GM12864 (cell line): ENCODE data around the gene ICAM5.
"Not testable (repeated sequence)": the region's sequence is repeated elsewhere in the genome, so short reads cannot be mapped to it uniquely, and the experiment has no call there.

ENCODE experiments used
- DNase-seq: peaks from one replicate; pipeline ENCODE4 v3.0.0-alpha.2; 2011; ENCODE audit warnings: low read depth
- H3K4me3 ChIP-seq: 2 replicates; pipeline ENCODE4 v1.5.1; 2011; ENCODE audit warnings: mild to moderate bottlenecking, low read depth, low read length, control low read depth
- CTCF ChIP-seq: IDR thresholded peaks from 2 replicates; pipeline ENCODE4 v1.5.1; 2011; ENCODE audit warnings: low read depth, mild to moderate bottlenecking, moderate library complexity, low read length, control low read depth, inconsistent platforms; ENCODE audit errors: missing control alignments

ICAM5 gene

GRCh38 chr19:10334588-10335351 is 45.0 kb downstream of the ICAM5 start:
- no peak for TF ChIP-seq CTCF
- no peak for DNase-seq
- H3K4me3 ChIP-seq: no peak overlapping the region

DNA sequence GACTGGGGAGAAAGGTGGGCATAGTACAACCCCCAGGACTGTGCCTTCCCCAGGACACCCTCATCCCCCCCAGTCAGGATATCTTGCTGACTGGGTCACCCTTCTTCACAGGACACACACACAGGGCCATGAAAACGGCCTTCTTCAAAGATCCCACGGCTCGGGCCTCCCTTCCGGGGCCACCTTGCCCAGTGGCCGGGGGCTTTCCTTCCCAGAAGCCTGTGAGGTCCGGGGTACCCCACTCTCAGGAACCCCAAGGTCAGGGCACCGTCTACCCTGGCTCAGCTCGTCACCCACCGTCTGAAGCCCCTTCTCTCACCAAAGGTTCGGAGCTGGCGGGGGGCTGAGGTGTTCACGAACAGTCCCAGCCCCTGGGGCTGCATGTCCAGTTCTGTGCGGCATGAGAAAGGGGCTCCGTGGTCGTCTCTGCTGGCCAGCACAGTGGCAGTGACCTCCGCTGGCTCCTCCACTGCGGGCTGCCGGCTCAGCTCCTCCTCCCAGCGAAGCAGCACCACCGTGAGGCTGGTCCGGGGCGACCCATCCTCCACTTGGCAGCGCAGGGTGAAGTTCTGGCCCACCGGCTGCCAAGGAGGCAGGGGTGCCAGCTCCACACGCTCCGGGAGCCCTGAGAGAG is 45.7 kb downstream of the ICAM5 start:
- H3K4me3 ChIP-seq: no peak overlapping the region
- no peak for DNase-seq
- TF ChIP-seq CTCF: no peak

GRCh38 chr19:10336725-10337124 is 47.0 kb downstream of the ICAM5 start:
- not testable (repeated sequence) for H3K4me3 ChIP-seq, DNase-seq

- no peak for TF ChIP-seq CTCF
- H3K4me3 ChIP-seq: peak overlapping the region; percentile 69
- DNase-seq: no peak
Measured at GRCh38 chr19:10338940-10339339, 49.2 kb downstream of the ICAM5 start.

- TF ChIP-seq CTCF: no peak
- peak; percentile 45 for DNase-seq
- peak within 1 kb of the TSS; percentile 69 for H3K4me3 ChIP-seq
Measured at GRCh38 chr19:10339380-10339960, 49.7 kb downstream of the ICAM5 start, which contains the start of gene ICAM3. Gene ICAM3 (minus strand): TSS chr19:10339624. CDS start chr19:10339614, 10 bp downstream.

GRCh38 chr19:10339977-10340376 is 50.2 kb downstream of the ICAM5 start:
- no peak for DNase-seq
- H3K4me3 ChIP-seq: peak overlapping the region; percentile 69; the same call in 1 of the 2 replicates
- TF ChIP-seq CTCF: no peak

DNA sequence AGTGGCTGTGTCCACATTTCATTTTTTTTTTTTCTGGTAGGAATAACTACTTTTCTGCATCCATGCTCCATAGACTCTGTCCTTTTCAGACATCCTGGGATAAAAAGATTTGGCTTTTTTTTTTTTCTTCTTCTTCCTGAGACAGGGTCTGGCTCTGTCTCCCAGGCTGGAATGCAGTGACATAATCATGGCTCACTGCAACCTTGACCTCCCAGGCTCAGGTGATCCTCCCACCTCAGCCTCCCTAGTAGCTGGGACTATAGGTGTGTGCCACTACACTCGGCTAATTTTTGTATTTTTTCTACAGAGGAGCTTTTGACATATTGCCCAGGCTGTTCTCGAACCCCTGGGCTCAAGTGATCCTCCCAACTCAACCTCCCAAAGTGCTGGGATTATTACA is 53.7 kb downstream of the ICAM5 start:
- TF ChIP-seq CTCF: no peak
- DNase-seq: no peak

More for the DNA sequence above, 53.7 kb downstream of the ICAM5 start:
- no peak overlapping the region for H3K4me3 ChIP-seq
